K562 (cell line): ENCODE measurements around the gene HEG1. TPM values are rescaled to one million over a fixed set of nuclear protein-coding genes. Genes with fewer than 3 reads are reported as not detected.

ENCODE experiments used
- ATAC-seq: fragments of 200-7000 bp; cut with Tn5 transposase; 3 replicates; pipeline ENCODE4 v1.9.1; 2020; ENCODE audit warnings: moderate library complexity
- BruUV-seq: library from RNA; stranded (reverse); fragments of 400-500 nt; replicated peaks from 2 replicates; lab custom pipeline; 2021; lab: Mats Ljungman, UMichigan
- CTCF ChIA-PET: fragments of 300-600 bp; formaldehyde crosslinking; extraction: SDS; loops from one replicate; lab custom pipeline; 2021; ENCODE audit warnings: low intra/inter-chr PET ratio; lab: Yijun Ruan, JAX
- POLR2A ChIA-PET: fragments of 300-600, 350-650 bp; sonication (Branson Sonifier 250); formaldehyde crosslinking; extraction: SDS; loops from one replicate; lab custom pipeline; 2021; ENCODE audit warnings: antibody characterized with exemption, inconsistent platforms; lab: Yijun Ruan, JAX
- DNase-seq, 4 experiments: peaks; one replicate each; pipeline versions ENCODE4 v3.0.0 to v3.0.0-alpha.2; 2011 to 2018; ENCODE audit warnings: low spot score in 3 of 4, mixed read lengths in 3 of 4; ENCODE audit errors: extremely low read depth in 1 of 4
- FAIRE-seq: peaks from 2 replicates; lab custom pipeline; 2011; peaks lifted over from hg19 to GRCh38; lab: Jason Lieb, UNC
- H2AFZ ChIP-seq: 2 replicates; pipeline ENCODE4 v1.6.0; 2011; ENCODE audit warnings: low read depth, low read length, control low read depth, inconsistent platforms
- H3K27ac ChIP-seq: fragments of 200-600 bp; 3 replicates; pipeline ENCODE4 v1.8.0; 2011; ENCODE audit warnings: low read depth, mild to moderate bottlenecking, control low read depth, inconsistent platforms, low read length, moderate library complexity, mixed read lengths; ENCODE audit errors: extremely low read depth
- H3K27me3 ChIP-seq, 2 experiments: fragments of 300-600 bp in 1 of 2; 2 replicates in 1 of 2; 3 replicates in 1 of 2; pipeline versions ENCODE4 v1.6.0 to v1.8.0; 2011; ENCODE audit warnings: inconsistent platforms in 2 of 2, low read length in 2 of 2, mild to moderate bottlenecking in 1 of 2, mixed read lengths in 1 of 2, moderate library complexity in 1 of 2; ENCODE audit not compliant: control insufficient read depth in 2 of 2, insufficient read depth in 2 of 2
- H3K36me3 ChIP-seq: fragments of 300-600 bp; 3 replicates; pipeline ENCODE4 v1.8.0; 2011; ENCODE audit warnings: mild to moderate bottlenecking, low read length, inconsistent platforms; ENCODE audit not compliant: control insufficient read depth, insufficient read depth
- H3K4me1 ChIP-seq, 2 experiments: fragments of 200-600 bp in 1 of 2; replicated peaks in 1 of 2; 2 replicates in 1 of 2; 3 replicates in 1 of 2; pipeline versions ENCODE4 v1.5.1 to v1.8.0; 2011; ENCODE audit warnings: inconsistent platforms in 2 of 2, low read length in 2 of 2, mild to moderate bottlenecking in 1 of 2, mixed read lengths in 1 of 2, moderate library complexity in 1 of 2; ENCODE audit not compliant: control insufficient read depth in 2 of 2, insufficient read depth in 2 of 2
- H3K4me2 ChIP-seq: 2 replicates; pipeline ENCODE4 v1.6.1; 2011; ENCODE audit warnings: low read length, control low read depth, inconsistent platforms, mixed read lengths; ENCODE audit not compliant: insufficient read depth
- H3K4me3 ChIP-seq: fragments of 200-600 bp; sonication (generic), shearing (Covaris generic); 2 replicates; pipeline ENCODE4 v1.5.1; 2016; ENCODE audit warnings: control low read depth, inconsistent platforms
- H3K79me2 ChIP-seq: fragments of 200-600 bp; 3 replicates; pipeline ENCODE4 v1.8.0; 2011; ENCODE audit warnings: low read length, inconsistent platforms; ENCODE audit not compliant: control insufficient read depth, insufficient read depth
- H3K9ac ChIP-seq, 2 experiments: 2 replicates each; pipeline versions ENCODE4 v1.6.0 to v1.6.1; 2011; ENCODE audit warnings: low read depth in 2 of 2, low read length in 2 of 2, control low read depth in 1 of 2, inconsistent platforms in 1 of 2, mild to moderate bottlenecking in 1 of 2, mixed read lengths in 1 of 2; ENCODE audit not compliant: insufficient read depth in 1 of 2
- H3K9me1 ChIP-seq: one replicate; pipeline ENCODE4 v1.6.0; 2011; ENCODE audit warnings: inconsistent platforms, mild to moderate bottlenecking, low read length, moderate library complexity; ENCODE audit not compliant: control insufficient read depth, insufficient read depth
- H3K9me3 ChIP-seq: replicated peaks from 2 replicates; pipeline ENCODE4 v1.5.1; 2011; ENCODE audit warnings: low read depth, low read length, inconsistent platforms; ENCODE audit not compliant: control insufficient read depth, insufficient read depth
- H4K20me1 ChIP-seq: replicated peaks from 2 replicates; pipeline ENCODE4 v1.6.1; 2011; ENCODE audit warnings: low read length, inconsistent platforms, mixed read lengths; ENCODE audit not compliant: control insufficient read depth, insufficient read depth
- HNRNPLL ChIP-seq: fragments of 200-400 bp; formaldehyde crosslinking; IDR thresholded peaks from 2 replicates; pipeline ENCODE4 v1.6.1; 2017; ENCODE audit warnings: low read length, low read depth, mild to moderate bottlenecking; ENCODE audit not compliant: poor library complexity, severe bottlenecking
- KLF16 ChIP-seq: IDR thresholded peaks from 2 replicates; pipeline ENCODE4 v1.6.1; 2016; ENCODE audit warnings: antibody characterized with exemption
- MAFG ChIP-seq: fragments of 450-650 bp; conservative IDR thresholded peaks from 2 replicates; pipeline ENCODE4 v1.6.1; 2016; ENCODE audit warnings: missing genetic modification characterization, missing compliant biosample characterization
- RBBP5 ChIP-seq: fragments of 200-600 bp; sonication (generic); IDR thresholded peaks from 2 replicates; pipeline ENCODE4 v1.6.1; 2012; ENCODE audit warnings: borderline replicate concordance, mild to moderate bottlenecking, low read length, control low read depth, inconsistent platforms; ENCODE audit not compliant: insufficient read depth, poor library complexity, severe bottlenecking
- SRF ChIP-seq, 2 experiments: fragments of 250-450, 450-650 bp in 1 of 2; sonication (Bioruptor Pico) in 1 of 2; sonication (generic) in 1 of 2; formaldehyde crosslinking; IDR thresholded peaks; 2 replicates each; pipeline versions ENCODE4 v1.5.0 to v1.5.1; 2020 to 2022; ENCODE audit warnings: mild to moderate bottlenecking in 1 of 2, missing genetic modification reagents in 1 of 2
- USF1 ChIP-seq: sonication (generic); formaldehyde crosslinking; IDR thresholded peaks from 2 replicates; pipeline ENCODE4 v1.9.0; 2022; ENCODE audit warnings: mild to moderate bottlenecking, missing genetic modification reagents
- XRCC5 ChIP-seq: fragments of 200-400 bp; formaldehyde crosslinking; IDR thresholded peaks from 2 replicates; pipeline ENCODE4 v1.6.1; 2017; ENCODE audit warnings: low read depth, mild to moderate bottlenecking, low read length
- ZNF407 ChIP-seq: fragments of 450-650 bp; IDR thresholded peaks from 2 replicates; pipeline ENCODE4 v1.6.1; 2016; ENCODE audit warnings: low read depth
- WGBS: fragments of 100-300 bp; shearing (Covaris generic); methylation state at CpG from one replicate; pipeline ENCODE4 v1.1.6; 2016; ENCODE audit warnings: low coverage, mixed read lengths; ENCODE audit not compliant: insufficient coverage; ENCODE audit errors: missing lambda C conversion rate; 5-methylcytosine and 5-hydroxymethylcytosine counted together
- in situ Hi-C: fragments of 300-500 bp; cut with MboI; formaldehyde crosslinking; loops from 4 replicates; pipeline ENCODE4 v1.15.0; 2018; ENCODE audit warnings: inconsistent platforms, mixed read lengths
- intact Hi-C: fragments of 100-400 bp; cut with micrococcal nuclease; formaldehyde crosslinking; loops from 2 replicates; pipeline ENCODE4 v1.14.2; 2022
- polyA plus RNA-seq, 8 experiments: library from polyadenylated mRNA; depleted of rRNA in 4 of 8; stranded (reverse) in 5 of 8; unstranded in 3 of 8; fragments of >200 nt; fragmentation: Nextera tagmentation in 2 of 8; fragmentation: Illumina TruSeq in 1 of 8; extraction: Ambion mirVana in 2 of 8; extraction: Trizol in 1 of 8; gene quantifications; 2 replicates each; pipeline versions ENCODE4 v1.2.1 to v1.2.3, GENCODE V29; 2011 to 2014; ENCODE audit warnings: inconsistent platforms in 1 of 8, missing spikeins in 1 of 8
- total RNA-seq, 7 experiments: library from RNA; depleted of rRNA in 6 of 7; stranded (reverse); fragments of >200 nt in 6 of 7; fragmentation: Illumina TruSeq in 2 of 7; extraction: Trizol in 2 of 7; gene quantifications; 2 replicates each; pipeline versions ENCODE4 v1.2.1 to v1.2.3, GENCODE V29; 2011 to 2021; ENCODE audit warnings: low replicate concordance in 1 of 7

HEG1 gene
- total and polyA plus RNA-seq, 9 of the 15 experiments (the other 6 are each of a cell fraction or from before 2014, with no cell fraction given) = 0.24 TPM; not detected in 8

DNA sequence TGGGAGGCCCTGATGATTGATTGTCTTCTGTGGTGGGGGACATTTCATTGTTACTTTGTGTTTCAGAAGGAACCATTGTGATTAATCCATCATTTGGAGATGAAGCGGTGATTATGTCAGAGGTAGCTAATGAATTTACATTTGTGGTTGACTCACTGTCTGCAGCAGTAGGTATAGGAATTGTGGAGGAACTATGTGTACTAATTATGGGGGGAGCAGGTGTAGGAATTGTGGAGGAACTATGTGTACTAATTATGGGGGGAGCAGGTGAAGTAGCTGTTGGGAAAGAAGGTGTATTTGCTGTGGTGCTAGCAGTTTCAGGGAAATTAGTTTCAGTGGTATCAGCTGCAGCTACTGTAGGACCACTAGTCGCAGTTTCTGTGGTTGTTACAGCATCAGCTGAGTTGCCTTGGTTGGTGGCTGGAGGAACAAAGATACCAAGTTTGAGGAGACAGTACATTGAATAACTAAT lies 128.2 kb downstream of the HEG1 start:
- in situ Hi-C loops (loop anchor here (10.0 kb wide), 1 partner anchor 657 kb away; no protein-coding TSS in a partner anchor), intact Hi-C loops (loop anchor here (2.0 to 5.0 kb wide), 3 partner anchors 60 to 655 kb away; no protein-coding TSS in a partner anchor)
- CTCF ChIA-PET = no interaction called here
- no peak overlapping the region for H3K4me2 ChIP-seq
- H3K9me1 ChIP-seq = no peaks in the 10 kb centered on the region
- TF ChIP-seq KLF16 (no peak), USF1 (CRISPR knock-in tag) (no peak), MAFG (tag) (no peak), ZNF407 (no peak), RBBP5 (no peak), SRF (CRISPR knock-in tag; IDR thresholded peaks at IDR 0.05) (no peak), HNRNPLL (no peak), XRCC5 (no peak)
- H4K20me1 ChIP-seq = no peaks in the 10 kb centered on the region
- H3K9ac ChIP-seq = no peak overlapping the region
- H3K27ac ChIP-seq = no peak overlapping the region
- ATAC-seq (no peak), FAIRE-seq (no peak), DNase-seq (no peak)
- H3K79me2 ChIP-seq = no peaks in the 10 kb centered on the region
- POLR2A ChIA-PET = interaction anchor here (0.5 kb wide), 1 partner anchor 667 kb away, joined by 4 read pairs; no protein-coding TSS in a partner anchor
- no peak overlapping the region for H3K4me3 ChIP-seq
- no peaks in the 10 kb centered on the region for H3K27me3 ChIP-seq
- no peaks in the 10 kb centered on the region for H3K9me3 ChIP-seq
- no peak overlapping the region for H2AFZ ChIP-seq
- no TSS peak for BruUV-seq
- 0% methylated on average over 2 of the region's 2 CpGs for WGBS
- no peaks in the 10 kb centered on the region for H3K36me3 ChIP-seq
- no peaks in the 10 kb centered on the region for H3K4me1 ChIP-seq
